B cell (primary cell): ENCODE data around the gene MED9. TPM values are rescaled to one million over a fixed set of nuclear protein-coding genes. Genes with fewer than 3 reads are reported as not detected.

Source experiments
- ATAC-seq: fragments of 200-7000 bp; cut with Tn5 transposase; one replicate; pipeline ENCODE4 v1.10.0; 2021; ENCODE audit warnings: low read depth, mild to moderate bottlenecking, moderate number of reproducible peaks, moderate library complexity
- CTCF ChIA-PET: fragments of 350-600 bp; sonication (Branson Sonifier 250); formaldehyde crosslinking; loops from one replicate; lab custom pipeline; 2021; ENCODE audit warnings: antibody characterized with exemption, inconsistent platforms; lab: Charles Lee
- POLR2A ChIA-PET: fragments of 350-600 bp; sonication (Branson Sonifier 250); formaldehyde crosslinking; loops from one replicate; lab custom pipeline; 2021; ENCODE audit warnings: antibody characterized with exemption; lab: Charles Lee
- DNase-seq: peaks from one replicate; pipeline ENCODE4 v3.0.0; 2013
- H2AFZ ChIP-seq: 2 replicates; pipeline ENCODE4 v1.6.1; 2012; ENCODE audit warnings: mild to moderate bottlenecking, low read depth, low read length; ENCODE audit not compliant: insufficient read depth, poor library complexity, severe bottlenecking
- H3K27ac ChIP-seq, 2 donors: 1 replicate in 1 of 2; 2 replicates in 1 of 2; pipeline ENCODE4 v1.5.1; 2012 to 2013; ENCODE audit warnings: low read length in 2 of 2, mild to moderate bottlenecking in 2 of 2, moderate library complexity in 1 of 2
- H3K27me3 ChIP-seq, 4 experiments: fragments of 200-600 bp in 1 of 4; sonication (generic) in 1 of 4; replicated peaks in 1 of 4; 1 replicate in 2 of 4; 2 replicates in 2 of 4; pipeline versions ENCODE4 v1.6.1 to v1.7.0; 2013 to 2016; ENCODE audit warnings: low read length in 3 of 4, mild to moderate bottlenecking in 2 of 4, mixed read lengths in 1 of 4, moderate library complexity in 1 of 4; ENCODE audit not compliant: insufficient read depth in 4 of 4, control insufficient read depth in 3 of 4; ENCODE audit errors: control extremely low read depth in 1 of 4
- H3K36me3 ChIP-seq, 2 experiments: replicated peaks in 1 of 2; 1 replicate in 1 of 2; 2 replicates in 1 of 2; pipeline versions ENCODE4 v1.6.1 to v1.7.1; 2013; ENCODE audit warnings: low read length in 1 of 2; ENCODE audit not compliant: insufficient read depth in 2 of 2, control insufficient read depth in 1 of 2; ENCODE audit errors: control extremely low read depth in 1 of 2, extremely low read depth in 1 of 2
- H3K4me1 ChIP-seq, 2 donors: fragments of 200-600 bp in 1 of 2; sonication (generic) in 1 of 2; 1 replicate in 1 of 2; 2 replicates in 1 of 2; pipeline versions ENCODE4 v1.5.1 to v1.6.1; 2013 to 2017; ENCODE audit warnings: low read length in 2 of 2; ENCODE audit not compliant: control insufficient read depth in 2 of 2, insufficient read depth in 2 of 2
- H3K4me2 ChIP-seq: replicated peaks from 2 replicates; pipeline ENCODE3; 2012; ENCODE audit warnings: mild to moderate bottlenecking, low read depth, low read length; ENCODE audit not compliant: poor library complexity, severe bottlenecking
- H3K4me3 ChIP-seq, 5 experiments: fragments of 200-600 bp in 1 of 5; sonication (generic) in 1 of 5; 1 replicate in 3 of 5; 2 replicates in 2 of 5; pipeline versions ENCODE4 v1.5.1 to v1.7.0; 2011 to 2016; ENCODE audit warnings: low read length in 4 of 5, mild to moderate bottlenecking in 4 of 5, low read depth in 2 of 5, control low read depth in 1 of 5, moderate library complexity in 1 of 5; ENCODE audit not compliant: insufficient read depth in 1 of 5; ENCODE audit errors: control extremely low read depth in 1 of 5, extremely low read depth in 1 of 5
- H3K79me2 ChIP-seq: fragments of 200-600 bp; sonication (generic); one replicate; pipeline ENCODE4 v1.6.0; 2016; ENCODE audit warnings: low read length; ENCODE audit not compliant: control insufficient read depth, insufficient read depth
- H3K9ac ChIP-seq: fragments of 200-600 bp; sonication (generic); 2 replicates; pipeline ENCODE4 v1.6.1; 2017; ENCODE audit warnings: mild to moderate bottlenecking, low read length, moderate library complexity
- H3K9me3 ChIP-seq, 3 donors: one replicate each; pipeline versions ENCODE4 v1.6.1 to v1.7.1; 2013; ENCODE audit warnings: low read length in 2 of 3; ENCODE audit not compliant: control insufficient read depth in 2 of 3, insufficient read depth in 1 of 3; ENCODE audit errors: control extremely low read depth in 1 of 3
- H4K20me1 ChIP-seq: 2 replicates; pipeline ENCODE4 v1.6.0; 2012; ENCODE audit warnings: mild to moderate bottlenecking, low read length; ENCODE audit not compliant: insufficient read depth, control insufficient read depth, poor library complexity, severe bottlenecking
- H3K27ac Mint-ChIP-seq: one replicate; pipeline ENCODE4 v1.8.0; 2021; ENCODE audit warnings: mixed read lengths
- H3K27me3 Mint-ChIP-seq: one replicate; pipeline ENCODE4 v1.8.0; 2021; ENCODE audit warnings: mixed read lengths
- H3K4me1 Mint-ChIP-seq: one replicate; pipeline ENCODE4 v1.8.0; 2021; ENCODE audit warnings: mixed read lengths
- H3K4me3 Mint-ChIP-seq: one replicate; pipeline ENCODE4 v1.8.0; 2021; ENCODE audit warnings: mixed read lengths
- H3K9me3 Mint-ChIP-seq: one replicate; pipeline ENCODE4 v1.8.0; 2022; ENCODE audit warnings: mixed read lengths; ENCODE audit not compliant: insufficient read depth
- CTCF ChIP-seq: fragments of 200-600 bp; IDR thresholded peaks from one replicate; pipeline ENCODE4 v1.8.0; 2022; ENCODE audit warnings: antibody characterized with exemption, mild to moderate bottlenecking
- EZH2 ChIP-seq: IDR thresholded peaks from 2 replicates; pipeline ENCODE4 v1.6.1; 2012; ENCODE audit warnings: borderline replicate concordance, low read depth, mild to moderate bottlenecking, moderate library complexity, low read length; ENCODE audit not compliant: insufficient read depth, poor library complexity, severe bottlenecking
- WGBS: methylation state at CpG from one replicate; pipeline ENCODE4 v1.1.5; 2013; ENCODE audit warnings: missing lambda C conversion rate; ENCODE audit not compliant: insufficient coverage; 5-methylcytosine and 5-hydroxymethylcytosine counted together
- intact Hi-C: fragments of 100-400 bp; cut with micrococcal nuclease; formaldehyde crosslinking; loops from one replicate; pipeline ENCODE4 v1.10.0; 2022
- polyA plus RNA-seq: library from polyadenylated mRNA; depleted of rRNA; stranded (reverse); fragments of >200 nt; gene quantifications from 2 replicates; pipeline ENCODE4 v1.2.3, GENCODE V29; 2012
- total RNA-seq, 2 donors: library from RNA; stranded (reverse); fragments of 120-200 nt in 1 of 2; gene quantifications; 1 replicate in 1 of 2; 2 replicates in 1 of 2; pipeline versions ENCODE4 v1.2.3 to v1.2.4, GENCODE V29; 2013 to 2022

Gene MED9
- total and polyA plus RNA-seq, 2 donors (not counting 1 experiment from before 2014, with no cell fraction given): 11.6 to 18.9 TPM

GRCh38 chr17:17472333-17472920 lies 4.4 kb upstream of the MED9 start:
- intact Hi-C loops: no loop called here

More at GRCh38 chr17:17472333-17472920, 4.4 kb upstream of the MED9 start:
- Histone ChIP-seq H4K20me1 (peaks cover 6% of the 10 kb centered on the region), H3K4me3 (no peak overlapping the region), H3K27me3 (no peaks in the 10 kb centered on the region), H3K36me3 (no peaks in the 10 kb centered on the region), H3K27ac (no peak overlapping the region), H3K4me1 (peaks cover 3 to 6% of the 10 kb centered on the region in 2 donors), H3K4me2 (no peak overlapping the region), H3K79me2 (peaks cover 12% of the 10 kb centered on the region), H3K9me3 (no peaks in the 10 kb centered on the region), H3K9ac (no peak overlapping the region), H2AFZ (no peak overlapping the region)
- no peak for DNase-seq
- POLR2A ChIA-PET: interaction anchor here (0.7 kb wide), 1 partner anchor 9 kb away, joined by 10 read pairs; no protein-coding TSS in a partner anchor
- Mint-ChIP-seq H3K4me1 (peaks cover 8% of the 10 kb centered on the region), H3K27me3 (peaks cover 15% of the 10 kb centered on the region), H3K9me3 (peaks cover 2% of the 10 kb centered on the region), H3K4me3 (no peak overlapping the region), H3K27ac (no peak overlapping the region)
- TF ChIP-seq EZH2 (no peak), CTCF (no peak)
- CTCF ChIA-PET: interaction anchor here (0.6 kb wide), 1 partner anchor 381 kb away, joined by 3 read pairs; no protein-coding TSS in a partner anchor
- no peak for ATAC-seq
- 90% methylated on average over 4 of the region's 8 CpGs for WGBS
